ENCODE data around the gene ERICH6.

The ERICH6 gene

DNA sequence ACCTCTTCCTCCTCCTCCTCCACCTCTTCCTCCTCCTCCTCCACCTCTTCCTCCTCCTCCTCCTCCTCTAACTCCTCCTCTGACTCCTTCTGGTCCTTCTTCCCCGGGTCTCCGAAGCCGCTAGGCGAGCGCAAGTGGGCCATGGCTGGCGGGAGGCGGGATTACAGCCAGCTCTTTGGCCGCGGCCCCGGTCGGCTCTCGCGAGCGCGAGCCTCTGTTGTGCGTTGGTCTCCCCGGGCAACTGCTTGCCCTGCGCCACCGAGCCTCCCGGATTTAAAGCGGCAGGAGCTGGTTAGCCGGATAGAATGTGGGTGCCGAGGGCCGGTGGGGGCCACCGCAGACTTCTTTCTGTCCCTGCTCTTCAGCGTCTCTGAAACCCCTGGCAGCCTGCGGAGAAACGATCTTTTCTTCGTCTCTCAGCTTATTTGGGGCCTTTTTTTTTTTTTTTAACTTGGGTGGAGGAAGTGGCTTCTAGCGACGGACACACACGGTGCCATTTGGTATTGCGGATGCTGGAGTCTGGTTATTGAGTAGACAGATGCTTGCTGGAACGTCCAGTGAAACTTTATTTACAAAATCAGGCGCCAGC is at the start of gene ERICH6:
TSS of gene ERICH6 (minus strand) at position 165 of the 589 bp plus-strand sequence. CDS start at position 143, 22 bp downstream.
- in situ Hi-C loops (cut with HindIII; ENCODE audit: low sequenced_read_pairs), result no loop called here
- DNase-seq (ENCODE audit: low read depth, low spot score), result peak; percentile 93
- H3K4me3 ChIP-seq (ENCODE audit: low read depth, low read length), result peak within 1 kb of the TSS; percentile 74
- TF ChIP-seq, protein P1, sequence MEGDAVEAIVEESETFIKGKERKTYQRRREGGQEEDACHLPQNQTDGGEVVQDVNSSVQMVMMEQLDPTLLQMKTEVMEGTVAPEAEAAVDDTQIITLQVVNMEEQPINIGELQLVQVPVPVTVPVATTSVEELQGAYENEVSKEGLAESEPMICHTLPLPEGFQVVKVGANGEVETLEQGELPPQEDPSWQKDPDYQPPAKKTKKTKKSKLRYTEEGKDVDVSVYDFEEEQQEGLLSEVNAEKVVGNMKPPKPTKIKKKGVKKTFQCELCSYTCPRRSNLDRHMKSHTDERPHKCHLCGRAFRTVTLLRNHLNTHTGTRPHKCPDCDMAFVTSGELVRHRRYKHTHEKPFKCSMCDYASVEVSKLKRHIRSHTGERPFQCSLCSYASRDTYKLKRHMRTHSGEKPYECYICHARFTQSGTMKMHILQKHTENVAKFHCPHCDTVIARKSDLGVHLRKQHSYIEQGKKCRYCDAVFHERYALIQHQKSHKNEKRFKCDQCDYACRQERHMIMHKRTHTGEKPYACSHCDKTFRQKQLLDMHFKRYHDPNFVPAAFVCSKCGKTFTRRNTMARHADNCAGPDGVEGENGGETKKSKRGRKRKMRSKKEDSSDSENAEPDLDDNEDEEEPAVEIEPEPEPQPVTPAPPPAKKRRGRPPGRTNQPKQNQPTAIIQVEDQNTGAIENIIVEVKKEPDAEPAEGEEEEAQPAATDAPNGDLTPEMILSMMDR (IDR thresholded peaks at IDR 0.05; ENCODE audit: low read depth, low read length), result peak; percentile 0

DNA sequence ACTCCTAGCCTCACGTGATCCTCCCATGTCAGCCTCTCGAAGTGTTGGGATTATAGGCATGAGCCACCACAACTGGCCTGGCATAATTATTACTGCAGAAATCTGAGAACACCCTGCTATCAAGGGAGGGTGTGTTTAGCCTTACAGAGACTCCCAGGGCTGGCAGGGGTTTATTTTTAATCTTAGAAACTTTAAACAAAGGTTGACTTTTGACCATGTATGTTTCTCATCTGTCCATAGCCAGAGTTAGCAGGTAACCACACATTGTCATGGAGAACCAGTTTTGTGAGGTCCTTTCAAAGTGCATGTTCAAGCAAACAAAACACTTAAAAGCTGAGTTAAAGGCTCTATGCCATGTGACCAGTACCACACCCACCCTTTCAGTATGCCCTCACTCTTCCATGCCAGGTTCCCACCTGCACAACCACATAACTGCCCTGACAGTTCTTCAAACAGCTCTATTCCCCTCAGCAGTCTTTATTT is 48.1 kb upstream of the ERICH6 start:
- TF ChIP-seq, protein P1 (IDR thresholded peaks at IDR 0.05; ENCODE audit: low read depth, low read length), result no peak
- no peak for DNase-seq (ENCODE audit: low read depth, low spot score)
- H3K4me3 ChIP-seq (ENCODE audit: low read depth, low read length), result no peak overlapping the region
- in situ Hi-C loops (cut with HindIII; ENCODE audit: low sequenced_read_pairs), result no loop called here

DNA sequence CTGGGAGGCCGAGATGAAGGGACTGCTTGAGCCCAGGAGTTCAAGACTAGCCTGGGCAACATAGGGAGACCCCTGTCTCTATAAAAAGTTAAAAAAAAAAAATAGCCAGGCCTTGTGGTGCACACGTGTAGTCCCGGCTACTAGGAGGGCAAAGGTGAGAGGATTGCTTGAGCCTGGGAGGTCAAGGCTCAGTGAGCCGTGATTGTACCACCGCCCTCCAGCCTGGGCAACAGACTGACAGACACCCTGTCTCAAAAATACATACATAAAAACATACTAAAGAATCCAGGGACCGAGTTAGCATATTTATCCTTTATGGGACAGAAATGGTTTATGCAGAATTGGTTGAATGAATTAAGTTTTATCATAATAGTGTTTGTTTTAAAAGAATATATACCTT is 45.5 kb upstream of the ERICH6 start:
- DNase-seq (ENCODE audit: low read depth, low spot score), result no peak
- no peak overlapping the region for H3K4me3 ChIP-seq (ENCODE audit: low read depth, low read length)
- in situ Hi-C loops (cut with HindIII; ENCODE audit: low sequenced_read_pairs), result no loop called here
- TF ChIP-seq, protein P1 (IDR thresholded peaks at IDR 0.05; ENCODE audit: low read depth, low read length), result no peak

DNA sequence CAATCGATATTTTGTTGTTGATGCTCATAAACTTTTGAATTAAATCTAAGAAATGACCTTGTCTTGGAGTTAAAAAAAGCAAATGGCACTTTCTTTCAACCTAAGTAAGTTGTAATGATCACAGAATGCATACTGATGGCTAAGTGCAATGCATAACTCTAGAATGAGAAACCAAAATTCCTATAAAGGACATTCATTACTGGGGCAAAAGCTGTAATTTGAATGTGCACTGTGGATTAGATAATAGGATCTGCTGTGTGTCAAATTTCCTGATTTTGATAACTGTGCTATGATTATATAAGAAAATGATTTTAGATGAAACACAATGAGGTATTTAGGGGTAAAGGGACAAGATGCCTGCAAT is 44.9 kb upstream of the ERICH6 start:
- DNase-seq (ENCODE audit: low read depth, low spot score), result no peak
- TF ChIP-seq, protein P1 (IDR thresholded peaks at IDR 0.05; ENCODE audit: low read depth, low read length), result no peak
- H3K4me3 ChIP-seq (ENCODE audit: low read depth, low read length), result no peak overlapping the region
- in situ Hi-C loops (cut with HindIII; ENCODE audit: low sequenced_read_pairs), result no loop called here

DNA sequence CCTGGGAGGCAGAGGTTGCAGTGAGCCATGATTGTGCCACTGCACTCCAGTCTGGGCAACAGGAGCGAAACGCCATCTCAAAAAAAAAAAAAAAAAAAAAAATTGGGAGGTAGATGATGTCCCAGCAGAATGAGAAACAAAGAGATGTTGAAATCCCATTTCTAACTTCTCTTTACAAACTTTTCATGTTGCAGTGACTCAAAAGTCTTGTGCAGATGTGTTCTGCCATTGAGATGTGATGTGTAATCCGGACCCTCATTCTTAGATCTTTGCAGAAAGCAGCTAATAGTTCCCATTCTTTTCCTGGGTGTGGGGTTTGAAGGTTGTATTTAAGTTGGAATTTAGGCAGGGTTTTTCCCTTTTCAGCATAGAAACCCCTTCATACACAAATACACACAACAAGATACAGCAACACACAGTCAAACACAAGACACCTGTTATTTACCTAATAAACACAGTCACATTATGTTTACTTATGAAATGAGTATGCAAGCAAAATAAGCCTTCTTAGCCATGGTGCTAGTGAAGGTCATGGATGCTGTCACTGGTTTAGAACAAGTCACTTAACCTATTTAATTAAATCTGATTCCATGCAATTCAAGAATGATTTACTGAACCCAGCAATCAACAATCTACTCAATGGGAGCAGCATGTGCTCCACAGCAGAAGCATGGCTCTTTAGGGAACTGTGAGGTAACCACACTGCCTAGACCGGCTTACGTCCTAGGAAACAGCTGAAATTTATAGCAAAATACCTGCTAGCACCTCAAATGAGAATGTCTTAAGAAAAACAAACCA is 44.4 kb upstream of the ERICH6 start:
- in situ Hi-C loops (cut with HindIII; ENCODE audit: low sequenced_read_pairs), result no loop called here
- DNase-seq (ENCODE audit: low read depth, low spot score), result no peak

DNA sequence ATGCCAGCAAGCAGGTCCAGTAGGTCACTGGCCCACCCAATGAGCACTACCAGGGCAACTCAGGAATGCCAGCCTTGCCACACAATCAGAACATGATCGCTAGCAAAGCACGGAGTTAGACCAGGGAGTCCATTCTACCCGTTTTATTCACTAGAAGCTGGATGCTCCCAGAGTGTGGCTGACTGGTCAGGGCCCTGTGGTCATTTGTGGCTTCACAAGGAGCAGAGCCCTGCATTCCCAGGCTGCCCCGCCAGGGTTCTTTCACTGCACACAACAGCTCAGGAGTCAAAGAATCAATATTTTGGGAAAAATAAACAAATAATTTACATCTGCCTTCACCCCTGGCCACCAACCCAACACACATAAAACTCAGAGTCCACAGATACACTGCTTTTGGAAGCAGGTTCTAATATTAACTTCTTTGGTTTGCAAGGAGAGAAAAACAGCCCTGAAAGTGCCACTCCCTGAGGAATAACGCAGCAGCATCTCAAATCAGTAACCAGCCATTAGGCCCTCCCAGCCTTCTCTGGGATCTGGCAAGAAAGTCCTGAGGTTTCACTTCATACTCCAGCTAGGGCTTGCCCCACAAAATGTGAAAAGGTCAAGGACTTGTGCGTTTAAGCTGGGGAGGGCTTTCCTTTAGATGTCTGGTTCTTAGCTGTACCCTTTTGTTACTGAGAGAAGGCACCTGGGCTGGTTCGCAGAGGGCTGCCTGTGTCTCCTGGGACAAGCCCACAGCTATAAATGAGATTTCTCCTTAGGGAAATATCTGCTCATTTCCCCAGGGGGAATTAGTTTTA is 43.3 kb upstream of the ERICH6 start:
- in situ Hi-C loops (cut with HindIII; ENCODE audit: low sequenced_read_pairs), result no loop called here
- DNase-seq (ENCODE audit: low read depth, low spot score), result no peak
- TF ChIP-seq, protein P1 (IDR thresholded peaks at IDR 0.05; ENCODE audit: low read depth, low read length), result no peak
- H3K4me3 ChIP-seq (ENCODE audit: low read depth, low read length), result no peak overlapping the region

More for the DNA sequence above, 44.4 kb upstream of the ERICH6 start:
- TF ChIP-seq, protein P1 (IDR thresholded peaks at IDR 0.05; ENCODE audit: low read depth, low read length), result no peak
- H3K4me3 ChIP-seq (ENCODE audit: low read depth, low read length), result no peak overlapping the region

All from astrocyte of the spinal cord (primary cell).